ENCODE data around the gene FZD7. TPM values are rescaled to one million over a fixed set of nuclear protein-coding genes. Genes with fewer than 3 reads are reported as not detected.

Gene FZD7
- total RNA-seq, 1 experiment from 2014 or later = 302 TPM

GRCh38 chr2:202049092-202049728, 15.6 kb downstream of the FZD7 start:
- Histone ChIP-seq H2BK20ac (ENCODE audit: low read depth, low read length, poor library complexity, severe bottlenecking) (no peak overlapping the region), H3K4me1 (ENCODE audit: insufficient read depth, low read length) (no peaks in the 10 kb centered on the region; the same call in 1 of the 2 replicates), H4K91ac (ENCODE audit: insufficient read length, low read depth, low read length) (no peak overlapping the region), H4K20me1 (ENCODE audit: control insufficient read depth, insufficient read depth, insufficient read length) (no peaks in the 10 kb centered on the region), H3K9me3 (ENCODE audit: control insufficient read depth, low read depth, low read length) (no peaks in the 10 kb centered on the region), H3K79me2 (ENCODE audit: insufficient read depth, low read length) (no peaks in the 10 kb centered on the region), H4K5ac (ENCODE audit: insufficient read length, low read depth, low read length) (no peak overlapping the region), H3K27ac (ENCODE audit: insufficient read length, low read depth, low read length) (no peak overlapping the region), H3K79me1 (ENCODE audit: insufficient read depth, low read depth, low read length, poor library complexity, severe bottlenecking) (no peaks in the 10 kb centered on the region), H2AK5ac (ENCODE audit: insufficient read length, low read length) (no peak overlapping the region), H3K27me3 (ENCODE audit: insufficient read depth, low read length) (no peaks in the 10 kb centered on the region), H2BK15ac (ENCODE audit: low read depth, low read length) (no peak overlapping the region), H2BK120ac (ENCODE audit: low read depth, low read length, poor library complexity, severe bottlenecking) (no peak overlapping the region), H3T11ph (ENCODE audit: low read length) (no peak overlapping the region), H2AFZ (ENCODE audit: low read length) (no peak overlapping the region), H3K9ac (ENCODE audit: extremely low read depth, insufficient read length, low read length) (no peak overlapping the region), H3K4me2 (ENCODE audit: insufficient read depth, insufficient read length, low read length) (no peak overlapping the region), H2BK5ac (ENCODE audit: insufficient read length, low read length) (no peak overlapping the region), H3K23ac (ENCODE audit: insufficient read length, low read depth, low read length) (no peak overlapping the region), H3K14ac (ENCODE audit: insufficient read depth, low read length) (no peak overlapping the region), H3K4ac (ENCODE audit: low read depth, low read length) (no peak overlapping the region), H3K56ac (ENCODE audit: insufficient read length, low read depth, low read length) (no peak overlapping the region), H2BK12ac (ENCODE audit: insufficient read length, low read depth, low read length) (no peak overlapping the region), H3K23me2 (ENCODE audit: insufficient read length, low read depth, low read length, poor library complexity, severe bottlenecking) (no peaks in the 10 kb centered on the region), H4K8ac (replicated peaks; ENCODE audit: insufficient read length, low read depth, low read length) (no peak overlapping the region), H3K18ac (ENCODE audit: insufficient read length, low read depth, low read length) (no peak overlapping the region)
- peaks cover 2% of the 10 kb centered on the region for H3K27me3 Mint-ChIP-seq (ENCODE audit: low read depth)
- peaks cover 33 to 45% of the 10 kb centered on the region in 2 experiments for H3K4me1 Mint-ChIP-seq
- H3K36me3 Mint-ChIP-seq (ENCODE audit: insufficient read depth in 1 of 3, low read depth in 3 of 3) = no peaks in the 10 kb centered on the region; a peak in 1 of 7 replicates
- H3K4me3 Mint-ChIP-seq = no peak overlapping the region
- H3K9me3 Mint-ChIP-seq = no peaks in the 10 kb centered on the region
- no peak for DNase-seq
- TF ChIP-seq CTCF (conservative IDR thresholded peaks at IDR 0.05) = no peak
- H3K27ac Mint-ChIP-seq = no peak overlapping the region
- no CpG with 5 or more reads among the region's 2 CpGs for WGBS (ENCODE audit: extremely low coverage, insufficient read length, low lambda C conversion rate)

Data from H9 (cell line).